SK-N-MC (cell line): ENCODE data around the gene RIMBP2.

Source experiments
- EZH2 ChIP-seq: fragments of 200-600 bp; sonication (generic); IDR thresholded peaks from one replicate; pipeline ENCODE4 v1.6.1; 2017; ENCODE audit warnings: antibody characterized with exemption
- FOXP2 ChIP-seq: optimal IDR thresholded peaks from 2 replicates; pipeline ENCODE3; 2011; ENCODE audit warnings: mild to moderate bottlenecking, moderate library complexity; ENCODE audit not compliant: insufficient read depth; ENCODE audit errors: extremely low read length, control extremely low read depth
- POLR2AphosphoS5 ChIP-seq: IDR thresholded peaks from 2 replicates; pipeline ENCODE4 v1.6.1; 2012; ENCODE audit warnings: mild to moderate bottlenecking, low read depth, low read length, borderline replicate concordance

GRCh38 chr12:130448044-130448821 lies 267.9 kb downstream of the RIMBP2 start:
- TF ChIP-seq POLR2AphosphoS5 (no peak), EZH2 (no peak), FOXP2 (no peak)
